Smooth muscle cell (in vitro differentiated cells): ENCODE results near the gene TAOK3. TPM values are rescaled to one million over a fixed set of nuclear protein-coding genes. Genes with fewer than 3 reads are reported as not detected.

ENCODE experiments used
- DNase-seq: peaks from one replicate; lab custom pipeline; 2025; ENCODE audit not compliant: unreplicated experiment; lab: John Stamatoyannopoulos, UW
- H2AFZ ChIP-seq: fragments of 200-600 bp; sonication (generic); 2 replicates; pipeline ENCODE4 v1.6.0; 2016; ENCODE audit warnings: antibody characterized with exemption, low read depth, mild to moderate bottlenecking
- H3F3A ChIP-seq: fragments of 200-600 bp; sonication (generic); 2 replicates; pipeline ENCODE4 v1.6.0; 2017; ENCODE audit warnings: antibody characterized with exemption, low read depth
- H3K27ac ChIP-seq: fragments of 200-600 bp; sonication (generic); 2 replicates; pipeline ENCODE4 v1.5.1; 2016; ENCODE audit warnings: low read depth, mild to moderate bottlenecking
- H3K27me3 ChIP-seq: fragments of 200-600 bp; sonication (generic); 2 replicates; pipeline ENCODE4 v1.6.1; 2016; ENCODE audit warnings: low read depth, mild to moderate bottlenecking
- H3K36me3 ChIP-seq: fragments of 200-600 bp; sonication (generic); 2 replicates; pipeline ENCODE4 v1.5.1; 2016; ENCODE audit warnings: low read depth
- H3K4me1 ChIP-seq: fragments of 200-600 bp; sonication (generic); 2 replicates; pipeline ENCODE4 v1.5.1; 2016; ENCODE audit warnings: low read depth
- H3K4me2 ChIP-seq: fragments of 200-600 bp; sonication (generic); 2 replicates; pipeline ENCODE4 v1.6.0; 2016; ENCODE audit warnings: mild to moderate bottlenecking
- H3K4me3 ChIP-seq: fragments of 200-600 bp; sonication (generic); 2 replicates; pipeline ENCODE4 v1.5.1; 2016; ENCODE audit warnings: mild to moderate bottlenecking
- H3K79me2 ChIP-seq: fragments of 200-600 bp; sonication (generic); 2 replicates; pipeline ENCODE4 v1.6.0; 2016; ENCODE audit warnings: low read depth, mild to moderate bottlenecking
- H3K9ac ChIP-seq: fragments of 200-600 bp; sonication (generic); 2 replicates; pipeline ENCODE4 v1.6.0; 2016; ENCODE audit warnings: low read depth
- H3K9me3 ChIP-seq: fragments of 200-600 bp; sonication (generic); replicated peaks from 2 replicates; pipeline ENCODE4 v1.5.1; 2016; ENCODE audit warnings: low read depth
- H4K20me1 ChIP-seq: fragments of 200-600 bp; sonication (generic); 2 replicates; pipeline ENCODE4 v1.6.0; 2016; ENCODE audit warnings: low read depth
- WGBS: methylation state at CpG from one replicate; pipeline ENCODE4 v1.1.7; 2016; ENCODE audit warnings: low lambda C conversion rate; 5-methylcytosine and 5-hydroxymethylcytosine counted together
- polyA plus RNA-seq: library from polyadenylated mRNA; unstranded; fragments of >200 nt; fragmentation: Nextera tagmentation; extraction: Ambion mirVana; gene quantifications from 2 replicates; pipeline ENCODE4 v1.2.1, GENCODE V29; 2016
- total RNA-seq: library from RNA; depleted of rRNA; stranded (reverse); fragments of >200 nt; gene quantifications from 2 replicates; pipeline ENCODE4 v1.2.3, GENCODE V29; 2014
- TF ChIP-seq, protein P1 (sequence below): fragments of 200-600 bp; sonication (generic); IDR thresholded peaks from 2 replicates; pipeline ENCODE4 v1.5.1; 2017; ENCODE audit warnings: borderline replicate concordance, mild to moderate bottlenecking, antibody characterized with exemption; ENCODE audit not compliant: insufficient read depth, poor library complexity, severe bottlenecking

TAOK3 gene
- total and polyA plus RNA-seq, 2 experiments from 2014 or later, result 7.3 to 7.9 TPM

DNA sequence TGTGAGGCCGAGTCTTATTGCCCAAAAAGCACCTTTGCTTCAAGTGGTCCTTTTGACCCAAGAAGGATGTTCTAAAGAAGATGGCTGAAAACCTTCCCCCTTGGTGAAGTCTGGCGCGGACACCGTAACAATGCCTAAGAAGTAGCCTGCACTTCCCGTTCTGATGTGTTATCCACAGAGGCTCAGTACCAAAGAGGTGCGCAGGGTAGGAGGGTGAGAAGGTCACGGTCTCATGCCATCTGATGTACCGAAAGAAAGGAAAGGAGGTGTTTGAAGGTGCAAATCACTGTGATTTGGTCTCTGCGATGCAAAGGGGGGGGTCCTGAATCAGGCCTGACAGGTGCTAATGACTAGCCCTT is 226.9 kb downstream of the TAOK3 start:
- Histone ChIP-seq H3F3A (no peaks in the 10 kb centered on the region), H3K4me1 (no peaks in the 10 kb centered on the region), H3K36me3 (no peaks in the 10 kb centered on the region), H3K9ac (no peak overlapping the region), H3K27ac (no peak overlapping the region), H3K9me3 (no peaks in the 10 kb centered on the region), H2AFZ (no peak overlapping the region), H3K4me2 (no peak overlapping the region), H3K4me3 (no peak overlapping the region), H3K79me2 (no peaks in the 10 kb centered on the region), H3K27me3 (no peaks in the 10 kb centered on the region), H4K20me1 (peaks cover 7% of the 10 kb centered on the region)
- 84% methylated on average over 9 of the region's 9 CpGs for WGBS
- DNase-seq, result no peak
- TF ChIP-seq, protein P1, sequence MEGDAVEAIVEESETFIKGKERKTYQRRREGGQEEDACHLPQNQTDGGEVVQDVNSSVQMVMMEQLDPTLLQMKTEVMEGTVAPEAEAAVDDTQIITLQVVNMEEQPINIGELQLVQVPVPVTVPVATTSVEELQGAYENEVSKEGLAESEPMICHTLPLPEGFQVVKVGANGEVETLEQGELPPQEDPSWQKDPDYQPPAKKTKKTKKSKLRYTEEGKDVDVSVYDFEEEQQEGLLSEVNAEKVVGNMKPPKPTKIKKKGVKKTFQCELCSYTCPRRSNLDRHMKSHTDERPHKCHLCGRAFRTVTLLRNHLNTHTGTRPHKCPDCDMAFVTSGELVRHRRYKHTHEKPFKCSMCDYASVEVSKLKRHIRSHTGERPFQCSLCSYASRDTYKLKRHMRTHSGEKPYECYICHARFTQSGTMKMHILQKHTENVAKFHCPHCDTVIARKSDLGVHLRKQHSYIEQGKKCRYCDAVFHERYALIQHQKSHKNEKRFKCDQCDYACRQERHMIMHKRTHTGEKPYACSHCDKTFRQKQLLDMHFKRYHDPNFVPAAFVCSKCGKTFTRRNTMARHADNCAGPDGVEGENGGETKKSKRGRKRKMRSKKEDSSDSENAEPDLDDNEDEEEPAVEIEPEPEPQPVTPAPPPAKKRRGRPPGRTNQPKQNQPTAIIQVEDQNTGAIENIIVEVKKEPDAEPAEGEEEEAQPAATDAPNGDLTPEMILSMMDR, result no peak

- Histone ChIP-seq H3K9me3 (no peaks in the 10 kb centered on the region), H2AFZ (no peak overlapping the region), H4K20me1 (peaks cover 7% of the 10 kb centered on the region), H3K4me1 (no peaks in the 10 kb centered on the region), H3K36me3 (no peaks in the 10 kb centered on the region), H3F3A (no peaks in the 10 kb centered on the region), H3K4me2 (no peak overlapping the region), H3K27me3 (no peaks in the 10 kb centered on the region), H3K27ac (no peak overlapping the region), H3K4me3 (no peak overlapping the region), H3K9ac (no peak overlapping the region), H3K79me2 (no peaks in the 10 kb centered on the region)
- WGBS, result 99% methylated on average over 7 of the region's 7 CpGs
- TF ChIP-seq, protein P1, result no peak
- no peak for DNase-seq
Measured at GRCh38 chr12:118145113-118145797, 227.5 kb downstream of the TAOK3 start.

DNA sequence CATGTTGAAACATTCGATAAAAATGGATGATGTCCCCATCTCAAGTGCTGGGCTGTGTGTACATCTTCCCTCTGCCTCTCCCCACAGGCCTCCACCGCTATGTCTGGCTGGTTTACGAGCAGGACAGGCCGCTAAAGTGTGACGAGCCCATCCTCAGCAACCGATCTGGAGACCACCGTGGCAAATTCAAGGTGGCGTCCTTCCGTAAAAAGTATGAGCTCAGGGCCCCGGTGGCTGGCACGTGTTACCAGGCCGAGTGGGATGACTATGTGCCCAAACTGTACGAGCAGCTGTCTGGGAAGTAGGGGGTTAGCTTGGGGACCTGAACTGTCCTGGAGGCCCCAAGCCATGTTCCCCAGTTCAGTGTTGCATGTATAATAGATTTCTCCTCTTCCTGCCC is 228.2 kb downstream of the TAOK3 start:
- Histone ChIP-seq H3K4me2 (no peak overlapping the region), H3K4me1 (no peaks in the 10 kb centered on the region), H2AFZ (no peak overlapping the region), H3F3A (no peaks in the 10 kb centered on the region), H4K20me1 (peaks cover 7% of the 10 kb centered on the region), H3K36me3 (no peaks in the 10 kb centered on the region), H3K27ac (no peak overlapping the region), H3K4me3 (no peak overlapping the region), H3K9ac (no peak overlapping the region), H3K27me3 (no peaks in the 10 kb centered on the region), H3K9me3 (no peaks in the 10 kb centered on the region), H3K79me2 (no peaks in the 10 kb centered on the region)
- WGBS, result 97% methylated on average over 13 of the region's 13 CpGs
- DNase-seq, result no peak
- TF ChIP-seq, protein P1, result no peak

- WGBS, result 97% methylated on average over 8 of the region's 8 CpGs
- no peaks in the 10 kb centered on the region for H3K9me3 ChIP-seq
- no peak overlapping the region for H3K9ac ChIP-seq
- H2AFZ ChIP-seq, result no peak overlapping the region
- no peak for DNase-seq
- no peaks in the 10 kb centered on the region for H3K27me3 ChIP-seq
- H3K4me3 ChIP-seq, result no peak overlapping the region
- H3K27ac ChIP-seq, result no peak overlapping the region
- no peaks in the 10 kb centered on the region for H3K4me1 ChIP-seq
- no peaks in the 10 kb centered on the region for H3F3A ChIP-seq
- peaks cover 7% of the 10 kb centered on the region for H4K20me1 ChIP-seq
- no peaks in the 10 kb centered on the region for H3K36me3 ChIP-seq
- H3K4me2 ChIP-seq, result no peak overlapping the region
- TF ChIP-seq, protein P1, result no peak
- peaks cover 8% of the 10 kb centered on the region for H3K79me2 ChIP-seq
Measured at GRCh38 chr12:118140825-118141224, 231.9 kb downstream of the TAOK3 start.
